Measurements from ENCODE around the gene COL5A1.

The COL5A1 gene

DNA sequence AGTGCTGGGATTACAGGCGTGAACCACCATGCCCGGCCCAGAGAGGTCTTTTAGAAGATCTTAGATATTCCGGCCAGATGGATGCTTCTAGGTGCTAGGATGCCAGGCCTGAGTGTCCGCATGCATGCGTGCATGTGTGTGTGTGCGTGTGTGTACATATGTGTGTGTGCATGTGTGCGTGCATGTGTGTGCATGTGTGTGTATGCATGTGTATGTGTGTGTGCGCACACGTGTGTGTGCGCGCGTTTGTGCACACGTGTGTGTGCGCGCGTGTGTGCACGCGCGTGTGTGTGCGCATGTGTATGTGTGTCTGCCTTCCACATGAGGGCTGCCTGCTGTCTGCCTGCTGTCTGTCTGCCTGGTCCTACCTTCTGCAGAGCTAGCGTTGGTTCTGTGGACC, 151.0 kb downstream of the COL5A1 start:
- DNase-seq (ENCODE audit: low read depth) = no peak

DNA sequence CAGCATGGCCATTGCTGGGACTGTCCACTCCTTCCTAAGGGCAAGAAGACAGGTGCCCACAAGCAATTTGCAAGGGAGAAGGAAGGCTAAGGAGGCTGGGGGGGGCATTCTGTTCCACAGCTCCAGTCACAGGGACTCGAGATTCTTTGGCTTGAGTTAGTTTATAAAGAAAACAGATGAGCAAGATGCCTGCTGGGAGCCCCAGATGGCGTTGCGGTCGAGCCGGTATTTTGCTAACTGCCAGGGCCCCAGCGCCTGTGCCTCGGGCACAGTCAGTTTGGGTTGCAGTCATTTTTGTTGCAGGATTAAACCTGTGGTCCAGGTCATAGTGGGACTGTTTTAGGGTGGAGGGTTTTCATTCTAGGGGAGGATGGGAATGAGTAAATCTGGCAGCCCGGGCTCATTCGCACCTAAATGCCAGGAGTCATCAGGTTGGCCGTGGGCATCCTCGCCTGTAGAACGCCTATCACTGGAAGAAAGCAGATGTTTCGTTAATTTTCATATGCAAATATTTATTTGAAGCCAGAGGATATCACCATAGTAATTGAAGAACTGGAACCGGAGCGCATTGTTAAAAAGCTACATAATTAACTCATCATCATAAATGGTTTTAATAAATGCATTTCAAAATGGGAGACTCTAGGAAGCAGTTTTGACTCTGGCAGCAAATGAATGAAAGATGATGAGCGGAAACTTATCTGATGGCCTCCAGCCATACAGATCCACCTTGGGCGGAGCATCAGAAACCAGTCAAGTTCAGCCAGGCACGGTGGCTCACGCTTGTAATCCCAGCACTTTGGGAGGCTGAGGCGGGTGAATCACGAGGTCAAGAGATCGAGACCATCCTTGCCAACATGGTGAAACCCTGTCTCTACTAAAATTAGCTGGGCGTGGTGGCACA, 151.9 kb downstream of the COL5A1 start:
- DNase-seq (ENCODE audit: low read depth) = no peak

DNA sequence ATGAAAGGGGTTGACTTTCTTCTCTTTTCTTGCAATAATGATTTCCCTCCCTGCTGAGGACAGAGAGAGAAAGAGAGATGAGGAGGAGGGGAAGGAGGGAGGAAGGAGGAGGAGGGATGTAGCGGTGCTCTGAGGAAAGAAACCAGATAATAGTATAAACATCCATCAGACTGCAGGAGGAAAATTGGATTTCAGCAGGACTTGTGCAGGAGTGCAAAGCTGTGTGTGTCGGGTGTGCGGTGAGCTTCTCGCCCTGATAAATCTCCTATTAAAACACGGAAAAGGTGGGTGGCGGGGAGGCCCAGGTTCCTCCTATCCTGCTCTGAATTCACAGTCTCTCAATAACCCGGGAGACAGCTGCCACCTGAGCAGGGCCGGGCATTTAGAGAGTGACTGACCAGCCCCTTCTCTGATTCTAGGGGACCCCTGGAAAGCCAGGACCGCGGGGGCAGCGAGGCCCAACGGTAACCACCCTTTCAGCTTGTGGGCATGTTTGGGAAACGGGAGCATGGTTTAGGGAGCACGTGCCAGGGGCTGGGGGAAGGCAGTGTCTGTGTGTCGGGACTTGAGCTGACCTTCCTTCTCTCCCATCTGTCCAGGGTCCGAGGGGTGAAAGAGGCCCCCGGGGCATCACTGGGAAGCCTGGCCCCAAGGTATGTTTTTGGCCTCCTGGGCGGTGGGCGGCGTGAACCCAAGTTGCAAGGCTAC, 153.2 kb downstream of the COL5A1 start:
- no peak for DNase-seq (ENCODE audit: low read depth)

DNA sequence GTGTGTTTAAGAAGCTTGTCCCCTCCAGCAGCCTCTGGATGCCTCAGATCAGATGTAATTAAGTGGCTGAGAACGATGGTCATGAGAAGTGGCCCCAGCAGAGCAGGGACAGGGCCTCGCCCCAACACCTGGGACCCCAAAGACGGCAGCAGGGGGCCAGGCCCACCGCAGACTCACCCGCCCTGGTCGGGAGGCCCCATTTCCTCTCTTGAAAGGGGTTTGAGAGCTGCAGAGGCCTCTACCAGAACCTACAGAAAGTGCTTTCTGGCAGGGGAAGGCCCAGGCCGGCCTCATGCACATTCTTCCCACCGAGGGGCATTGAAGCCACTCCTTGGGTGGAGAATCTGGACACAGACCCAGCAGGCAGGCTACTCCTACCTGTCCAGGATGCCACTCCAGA, 153.8 kb downstream of the COL5A1 start:
- DNase-seq (ENCODE audit: low read depth) = no peak

DNA sequence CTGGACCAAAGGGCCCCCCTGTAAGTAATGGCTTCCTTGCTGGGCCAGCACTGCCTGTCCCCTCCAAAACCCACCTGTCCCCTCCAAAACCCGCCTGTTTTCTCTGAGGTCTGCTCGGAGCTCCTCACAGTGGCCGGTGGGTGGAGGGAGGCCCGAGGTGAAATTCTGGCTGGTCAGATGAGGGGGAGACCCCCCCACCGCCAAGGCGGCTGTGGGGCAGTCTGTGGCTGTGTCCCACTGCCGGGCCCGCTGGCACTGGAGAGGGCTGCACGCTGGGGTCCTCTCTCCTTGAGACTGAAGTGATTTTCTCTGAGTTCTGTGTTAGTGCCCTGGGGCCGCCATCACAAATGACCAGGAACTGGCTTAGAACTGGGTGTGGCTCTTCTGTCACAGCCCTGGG, 155.3 kb downstream of the COL5A1 start:
- no peak for DNase-seq (ENCODE audit: low read depth)

DNA sequence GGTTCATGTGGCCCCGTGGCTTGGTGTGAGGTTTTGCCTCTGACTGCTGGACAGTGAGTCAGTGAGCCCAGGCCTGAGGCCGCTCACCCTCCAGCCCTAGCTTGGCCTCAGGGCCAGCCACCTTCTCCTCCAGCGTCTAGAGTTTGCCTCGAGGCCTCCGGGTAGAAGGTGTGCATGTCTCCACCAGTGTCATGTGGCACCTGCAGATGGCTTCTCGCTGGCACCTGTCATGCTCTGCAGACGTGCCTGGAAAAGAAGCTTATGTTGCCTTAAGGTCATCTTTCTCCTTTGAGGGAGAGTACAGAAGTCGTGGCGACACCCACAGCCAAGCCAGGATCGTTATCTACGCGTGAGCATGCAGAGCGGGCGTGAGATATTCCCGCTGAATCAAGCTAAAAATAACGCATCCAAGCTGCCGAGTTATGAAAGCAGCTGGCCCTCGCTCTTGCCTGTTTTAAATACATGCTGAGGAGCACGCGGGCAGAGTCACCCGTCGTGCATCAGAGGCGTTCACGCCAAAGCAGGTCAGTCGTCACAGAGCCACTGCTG, 159.3 kb downstream of the COL5A1 start:
- DNase-seq (ENCODE audit: low read depth) = no peak

DNA sequence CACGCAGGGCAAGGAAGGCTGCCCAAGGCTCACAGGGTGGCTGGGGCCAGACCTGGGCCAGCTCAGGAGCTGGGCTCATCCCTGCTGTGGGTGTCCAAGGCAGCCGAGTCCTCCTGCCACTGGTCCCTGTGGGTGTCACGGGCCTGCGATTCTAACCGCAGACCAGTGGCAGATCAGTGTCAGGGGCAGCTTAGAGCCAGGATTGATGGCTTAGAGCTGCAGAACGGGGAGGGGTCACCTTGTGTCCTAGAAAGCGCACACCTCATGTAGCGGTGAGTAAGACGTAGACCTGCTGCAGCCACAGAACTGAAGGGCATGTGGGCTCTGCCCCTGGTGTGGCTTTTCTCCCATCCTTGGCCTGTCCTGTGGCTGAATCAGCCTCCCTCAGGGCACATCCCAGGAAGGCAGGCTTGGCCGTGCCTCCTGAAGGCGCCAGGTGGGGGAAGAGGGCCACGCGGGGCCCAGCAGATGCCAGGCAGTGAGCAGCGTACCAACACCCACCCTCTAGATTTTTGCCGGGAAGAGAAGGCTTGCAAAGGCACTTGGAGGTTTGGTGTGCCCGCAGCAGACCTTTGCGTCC, 160.7 kb downstream of the COL5A1 start:
- no peak for DNase-seq (ENCODE audit: low read depth)

DNA sequence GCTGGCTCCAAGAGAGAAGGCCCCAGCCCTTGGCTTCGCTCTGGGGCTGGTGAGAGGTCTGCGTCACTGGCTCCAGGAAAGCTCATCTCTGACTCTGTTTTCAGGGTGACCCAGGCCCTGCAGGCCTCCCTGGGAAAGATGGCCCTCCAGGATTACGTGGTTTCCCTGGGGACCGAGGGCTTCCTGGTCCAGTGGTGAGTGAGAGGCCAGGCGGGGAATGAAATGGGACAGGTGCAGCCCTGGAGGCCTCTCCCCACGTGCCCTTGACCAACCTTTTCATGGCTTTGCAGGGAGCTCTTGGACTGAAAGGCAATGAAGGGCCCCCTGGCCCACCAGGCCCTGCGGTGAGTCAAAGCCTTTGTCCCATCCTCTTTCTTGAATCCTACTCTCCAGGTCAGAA, 163.3 kb downstream of the COL5A1 start:
- DNase-seq (ENCODE audit: low read depth) = no peak

DNA sequence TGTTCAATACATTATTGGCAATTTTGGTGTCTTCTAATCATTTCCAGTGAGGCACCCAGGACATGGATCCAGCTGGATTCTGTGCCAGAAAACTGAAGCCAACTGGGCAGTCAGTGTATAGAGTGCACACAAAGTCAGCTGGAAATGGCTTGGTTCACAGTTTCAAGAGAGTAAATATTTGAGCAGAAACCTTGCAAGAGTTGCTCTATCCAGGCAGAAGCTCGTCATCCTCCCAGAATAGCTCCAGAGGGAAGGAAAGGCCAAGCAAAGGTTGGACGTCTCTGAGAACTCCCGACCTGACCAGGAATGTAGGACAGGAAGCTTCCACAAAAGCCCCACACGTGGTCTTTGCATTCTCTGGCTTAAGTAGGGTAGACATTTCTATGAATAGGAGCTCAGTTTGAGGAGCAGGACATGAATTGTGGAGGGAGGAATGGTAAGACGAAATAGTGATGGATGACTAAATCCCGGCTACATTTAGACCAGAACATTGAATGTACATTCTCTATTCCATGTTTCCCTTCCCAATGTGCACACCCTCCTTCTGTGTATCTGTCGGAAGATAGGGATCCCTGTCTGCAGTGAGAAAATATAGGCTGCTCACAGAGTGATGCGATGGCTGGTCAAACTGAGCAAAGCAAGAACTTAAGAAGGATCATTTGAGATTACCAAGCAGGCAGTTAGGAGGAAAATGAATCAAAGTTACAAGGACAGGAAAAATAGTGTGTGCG, 166.3 kb downstream of the COL5A1 start:
- no peak for DNase-seq (ENCODE audit: low read depth)

DNA sequence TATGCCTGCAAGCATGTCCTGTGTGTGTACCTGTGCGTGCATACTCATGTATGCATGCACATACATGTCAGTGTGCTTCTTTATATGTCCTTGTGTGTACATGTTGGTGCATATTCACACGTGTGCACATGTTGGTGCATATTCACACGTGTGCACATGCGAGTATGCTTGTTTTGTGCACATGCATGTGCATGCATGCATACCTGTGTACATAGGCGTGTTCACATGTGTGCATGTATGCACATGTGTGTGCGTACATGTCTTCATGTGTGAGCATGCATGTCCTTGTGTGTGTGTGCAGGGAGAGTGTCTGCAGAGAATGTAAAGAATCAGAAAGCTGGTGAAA, 166.8 kb downstream of the COL5A1 start:
- DNase-seq (ENCODE audit: low read depth) = no peak

DNA sequence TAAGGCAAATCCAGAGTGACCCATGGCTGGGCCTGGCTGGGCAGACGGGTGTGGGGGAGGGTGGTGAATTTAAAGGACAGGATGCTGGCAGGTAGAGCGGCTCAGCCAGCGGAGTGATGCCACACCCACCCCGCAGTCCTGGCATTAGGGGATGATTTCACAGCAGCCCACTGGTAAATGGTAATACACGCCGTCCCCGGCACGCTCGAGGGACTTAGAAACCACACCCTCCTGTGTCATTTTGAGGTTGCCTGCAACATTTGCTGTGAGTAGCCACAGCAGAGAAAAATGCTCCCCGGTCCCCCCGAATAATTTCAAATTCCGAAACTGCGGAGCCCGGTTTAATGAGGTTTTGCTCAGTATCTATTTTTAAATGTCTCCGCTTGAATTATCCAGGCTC, 167.7 kb downstream of the COL5A1 start:
- no peak for DNase-seq (ENCODE audit: low read depth)

DNA sequence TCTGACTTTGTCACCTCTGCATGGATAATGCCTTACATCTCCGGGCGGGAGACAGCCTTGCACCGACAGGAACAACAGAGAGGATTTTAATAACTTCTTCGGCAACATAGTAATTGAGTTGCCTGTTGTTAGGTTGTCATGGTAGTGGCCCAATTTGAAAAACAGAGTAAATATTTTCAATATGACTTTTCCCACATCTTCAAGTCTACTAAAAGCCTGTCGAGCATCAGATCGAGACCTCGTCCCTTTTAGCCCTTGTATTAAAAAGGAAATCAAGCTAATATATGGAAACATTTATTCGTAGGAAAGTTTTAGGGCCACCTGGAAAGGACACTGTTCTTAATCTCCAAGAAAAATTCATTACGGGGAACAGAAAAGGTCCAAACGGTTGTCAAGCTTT, 168.2 kb downstream of the COL5A1 start:
- no peak for DNase-seq (ENCODE audit: low read depth)

DNA sequence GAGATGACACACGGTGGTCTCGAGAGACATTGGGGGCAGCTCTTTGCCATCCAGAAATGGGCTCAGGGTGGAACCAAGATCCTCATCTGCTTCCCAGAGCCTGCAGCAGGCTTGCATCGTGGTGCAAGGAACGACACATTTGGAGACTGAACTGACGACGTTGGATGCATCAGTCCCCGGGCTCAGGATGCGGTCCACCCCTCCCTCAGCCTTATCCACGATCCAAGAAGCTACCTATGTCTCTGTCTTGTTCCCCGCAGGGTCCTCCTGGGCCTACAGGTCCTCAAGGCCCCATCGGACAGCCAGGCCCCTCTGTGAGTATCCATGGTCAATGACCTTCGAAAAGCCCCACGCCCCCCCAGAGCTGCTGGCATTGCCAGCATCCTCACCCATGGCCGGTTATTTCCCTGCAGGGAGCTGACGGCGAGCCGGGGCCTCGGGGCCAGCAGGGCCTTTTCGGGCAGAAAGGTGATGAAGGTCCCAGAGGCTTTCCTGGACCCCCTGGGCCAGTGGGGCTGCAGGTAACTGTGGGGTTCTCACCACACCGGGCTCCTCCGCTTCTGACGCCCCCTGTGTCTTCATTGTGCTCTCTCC, 169.6 kb downstream of the COL5A1 start:
- no peak for DNase-seq (ENCODE audit: low read depth)

DNA sequence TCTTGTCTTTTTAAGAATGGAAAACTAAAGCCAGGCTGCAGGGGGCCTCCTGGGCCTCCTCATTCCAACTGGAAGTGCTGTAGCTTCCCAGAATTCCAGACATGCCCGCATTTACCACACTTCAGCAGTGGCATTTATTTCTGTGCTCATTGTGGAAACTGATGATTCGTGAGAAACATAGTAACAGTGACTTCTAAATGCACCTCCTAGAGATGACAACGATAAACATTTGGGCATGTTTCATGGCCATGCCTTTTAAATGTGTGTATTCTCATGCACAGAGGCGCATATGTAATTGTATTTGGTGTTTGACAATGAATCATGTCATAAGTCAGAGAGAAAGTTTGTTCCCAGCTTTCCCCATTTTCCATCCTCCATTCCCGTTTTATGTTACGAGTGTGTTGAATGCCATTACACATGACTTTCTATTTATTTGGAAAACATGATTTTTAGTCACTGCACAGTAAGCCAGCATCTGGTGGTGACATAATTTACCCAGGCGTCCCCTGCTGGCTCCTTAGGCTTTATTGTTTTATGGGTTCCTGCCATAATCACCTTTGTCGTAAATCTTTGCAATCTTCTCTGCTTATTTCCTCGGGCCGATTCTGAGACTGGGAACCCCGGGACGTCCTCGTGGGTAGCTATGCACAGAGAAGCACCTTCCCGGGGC, 170.2 kb downstream of the COL5A1 start:
- DNase-seq (ENCODE audit: low read depth) = no peak

DNA sequence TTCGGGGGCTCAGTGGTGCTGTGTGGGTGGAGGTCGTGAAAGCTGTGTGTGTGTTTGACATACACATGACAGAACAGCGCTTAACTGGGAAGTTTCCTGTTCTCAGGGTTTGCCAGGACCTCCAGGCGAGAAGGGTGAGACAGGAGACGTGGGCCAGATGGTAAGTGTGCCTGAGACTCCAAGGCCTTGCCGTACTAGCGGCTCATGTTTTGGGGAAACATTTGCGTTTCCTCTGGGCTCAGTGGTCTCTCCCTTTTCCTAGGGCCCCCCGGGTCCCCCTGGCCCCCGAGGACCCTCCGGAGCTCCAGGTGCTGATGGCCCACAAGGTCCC, 170.7 kb downstream of the COL5A1 start:
- no peak for DNase-seq (ENCODE audit: low read depth)

DNA sequence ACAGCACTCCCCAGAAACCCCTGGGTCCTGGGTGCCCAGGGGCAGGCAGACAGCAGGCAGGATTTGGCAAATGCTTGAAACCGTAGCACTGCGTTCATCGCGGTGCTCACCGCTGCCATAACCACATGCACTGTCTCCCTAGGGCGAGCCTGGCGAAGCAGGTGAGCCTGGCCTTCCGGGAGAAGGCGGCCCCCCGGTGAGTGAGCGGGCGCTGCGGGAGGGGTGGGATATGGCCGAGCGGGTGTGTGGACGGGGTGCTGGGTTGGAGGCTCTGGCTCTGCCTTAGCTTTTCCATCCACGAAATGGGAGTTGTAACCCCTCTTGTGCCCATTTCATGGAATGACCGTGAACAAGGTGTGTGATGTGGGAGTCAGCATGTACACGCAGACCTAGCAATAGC, 172.2 kb downstream of the COL5A1 start:
- no peak for DNase-seq (ENCODE audit: low read depth)

DNA sequence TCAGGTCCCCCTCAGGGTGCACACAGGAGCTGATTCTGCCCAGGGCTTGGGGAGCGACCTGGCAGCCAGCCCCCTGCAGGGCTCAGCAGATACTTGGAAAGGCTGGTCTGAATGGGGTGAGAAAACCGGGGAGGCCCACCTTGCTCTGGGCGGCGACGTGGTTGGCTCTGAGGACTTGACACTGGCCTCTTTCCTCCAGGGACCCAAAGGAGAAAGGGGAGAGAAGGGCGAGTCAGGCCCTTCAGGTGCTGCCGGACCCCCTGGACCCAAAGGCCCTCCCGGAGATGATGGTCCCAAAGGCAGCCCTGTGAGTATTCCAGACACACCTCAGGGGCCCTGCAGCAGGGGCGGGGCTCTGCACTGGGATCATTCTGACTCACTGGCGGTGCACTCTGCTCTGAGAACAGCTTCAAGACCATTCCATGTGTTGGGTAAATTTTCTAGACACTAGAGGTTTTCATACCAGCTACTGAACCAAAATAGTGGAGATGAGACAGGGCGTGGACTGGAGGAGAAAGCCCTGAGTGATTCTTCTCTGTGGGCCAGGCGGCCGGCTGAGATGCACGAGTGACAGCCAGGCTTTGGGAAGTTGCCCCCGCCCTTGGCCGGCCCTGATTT, 173.1 kb downstream of the COL5A1 start:
- DNase-seq (ENCODE audit: low read depth) = no peak

DNA sequence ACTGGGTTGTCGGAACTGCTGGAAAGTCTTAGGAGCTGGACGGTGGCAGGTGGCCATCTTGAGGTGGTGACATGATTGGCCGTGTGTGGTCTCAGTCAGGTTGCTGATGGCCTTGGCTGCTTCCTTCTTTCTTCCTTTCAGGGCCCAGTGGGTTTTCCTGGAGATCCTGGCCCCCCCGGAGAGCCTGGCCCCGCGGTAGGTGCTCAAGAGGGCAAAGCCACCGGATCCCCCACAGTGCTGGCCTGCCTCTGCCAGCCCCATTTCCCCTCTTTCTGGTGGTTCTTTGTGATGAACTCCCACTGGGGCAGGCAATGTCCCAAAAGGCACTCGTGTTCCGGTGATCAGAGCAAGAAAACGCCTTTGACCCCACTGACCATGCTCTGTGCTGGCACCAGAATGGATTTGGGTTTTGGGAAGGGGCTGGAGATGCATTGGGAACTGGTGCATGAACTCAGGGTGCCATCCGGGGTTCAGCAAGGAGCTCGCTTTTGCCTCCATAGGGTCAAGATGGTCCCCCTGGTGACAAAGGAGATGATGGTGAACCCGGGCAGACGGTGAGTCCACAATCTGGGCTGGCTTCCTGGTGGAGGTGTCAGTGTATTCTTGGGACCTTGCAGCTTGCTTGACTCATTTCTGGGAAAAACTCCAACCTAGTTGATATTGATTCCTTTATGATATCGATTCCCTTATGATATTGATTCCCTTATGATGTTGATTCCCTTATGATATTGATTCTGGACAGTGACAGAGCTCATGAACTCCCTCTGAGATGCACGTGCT, 174.0 kb downstream of the COL5A1 start:
- no peak for DNase-seq (ENCODE audit: low read depth)

DNA sequence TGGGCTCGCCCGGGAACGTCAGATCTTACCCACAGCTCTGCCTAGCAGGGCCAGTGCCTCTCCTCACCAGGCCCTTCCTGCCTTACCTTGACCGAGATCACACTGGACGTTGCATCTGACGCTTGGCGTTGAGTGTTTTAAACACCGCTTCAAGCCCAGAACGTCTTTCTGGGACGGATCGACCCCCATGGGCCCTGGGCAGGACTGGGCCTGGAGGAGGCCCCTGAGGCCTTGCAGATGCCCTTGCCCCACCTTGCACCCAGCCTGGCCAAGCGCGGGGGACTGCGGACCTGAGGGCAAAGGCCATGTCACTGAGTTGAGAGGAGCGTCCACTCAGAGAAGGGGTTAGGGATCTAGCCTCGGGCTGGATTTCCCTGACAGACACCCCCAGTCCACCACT, 174.7 kb downstream of the COL5A1 start:
- DNase-seq (ENCODE audit: low read depth) = no peak

DNA sequence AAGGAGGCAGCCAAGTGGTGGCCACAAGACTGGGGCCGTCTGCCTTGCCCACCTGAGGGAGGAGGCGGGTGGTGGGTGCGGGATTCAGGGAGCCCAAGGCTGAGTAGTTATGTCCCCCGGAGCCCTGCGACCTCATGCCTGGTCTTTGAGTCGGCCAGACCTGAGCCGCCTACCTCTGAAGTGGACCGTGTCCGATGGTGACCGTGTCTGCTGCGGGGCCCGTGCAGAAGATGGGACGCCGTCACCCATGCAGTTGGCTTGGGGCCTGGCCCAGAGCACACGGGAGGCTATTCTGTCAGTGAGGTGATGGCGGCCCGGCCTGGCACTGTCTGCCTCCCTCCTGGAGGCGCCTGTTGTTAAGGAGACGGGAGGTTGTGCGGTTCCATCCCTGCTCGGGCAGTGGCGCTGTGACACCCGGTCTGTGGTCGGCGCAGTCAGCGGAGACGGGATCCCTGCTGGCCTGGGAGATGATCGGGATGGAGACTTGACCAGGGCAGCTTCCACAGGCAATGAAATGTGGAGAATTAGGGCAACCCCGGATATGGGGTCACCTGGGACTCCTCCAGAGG, 176.5 kb downstream of the COL5A1 start:
- DNase-seq (ENCODE audit: low read depth) = no peak

Measured in stimulated activated CD8-positive, alpha-beta memory T cell treated with anti-CD3 and anti-CD28 coated beads, Interleukin-15, amount 100 ng/mL, for 1 hour (primary cell).